Ishikawa (cell line): ENCODE data around the gene NGDN.

Source experiments
- CEBPB ChIP-seq: IDR thresholded peaks from 2 replicates; pipeline ENCODE4 v1.6.1; 2012
- CREB1 ChIP-seq: IDR thresholded peaks from 2 replicates; pipeline ENCODE4 v1.6.1; 2012; ENCODE audit warnings: low read depth
- EGR1 ChIP-seq: IDR thresholded peaks from 2 replicates; pipeline ENCODE4 v1.6.1; 2012
- EP300 ChIP-seq: IDR thresholded peaks from 2 replicates; pipeline ENCODE4 v1.6.1; 2012; ENCODE audit warnings: borderline replicate concordance
- FOXM1 ChIP-seq: IDR thresholded peaks from 2 replicates; pipeline ENCODE4 v1.6.1; 2012; ENCODE audit warnings: low read depth, borderline replicate concordance
- MAX ChIP-seq: IDR thresholded peaks from 2 replicates; pipeline ENCODE4 v1.6.1; 2012
- NFIC ChIP-seq: IDR thresholded peaks from 2 replicates; pipeline ENCODE4 v1.6.1; 2012
- RAD21 ChIP-seq: IDR thresholded peaks from 2 replicates; pipeline ENCODE4 v1.6.1; 2012; ENCODE audit warnings: low read depth
- TAF1 ChIP-seq: IDR thresholded peaks from 2 replicates; pipeline ENCODE4 v1.6.1; 2012; ENCODE audit warnings: low read depth, mild to moderate bottlenecking
- TCF12 ChIP-seq: IDR thresholded peaks from 2 replicates; pipeline ENCODE4 v1.6.1; 2012; ENCODE audit warnings: low read depth
- TEAD4 ChIP-seq: IDR thresholded peaks from 2 replicates; pipeline ENCODE4 v1.6.1; 2012
- YY1 ChIP-seq: IDR thresholded peaks from 2 replicates; pipeline ENCODE4 v1.6.1; 2012; ENCODE audit warnings: low read depth
- ZBTB7A ChIP-seq: IDR thresholded peaks from 2 replicates; pipeline ENCODE4 v1.6.1; 2012; ENCODE audit warnings: low read depth
- TF ChIP-seq, protein P1 (sequence below): IDR thresholded peaks from 2 replicates; pipeline ENCODE4 v1.6.1; 2012; ENCODE audit warnings: low read depth, mild to moderate bottlenecking
- TF ChIP-seq, protein P2 (sequence below): IDR thresholded peaks from 2 replicates; pipeline ENCODE4 v1.6.1; 2012

NGDN gene

DNA sequence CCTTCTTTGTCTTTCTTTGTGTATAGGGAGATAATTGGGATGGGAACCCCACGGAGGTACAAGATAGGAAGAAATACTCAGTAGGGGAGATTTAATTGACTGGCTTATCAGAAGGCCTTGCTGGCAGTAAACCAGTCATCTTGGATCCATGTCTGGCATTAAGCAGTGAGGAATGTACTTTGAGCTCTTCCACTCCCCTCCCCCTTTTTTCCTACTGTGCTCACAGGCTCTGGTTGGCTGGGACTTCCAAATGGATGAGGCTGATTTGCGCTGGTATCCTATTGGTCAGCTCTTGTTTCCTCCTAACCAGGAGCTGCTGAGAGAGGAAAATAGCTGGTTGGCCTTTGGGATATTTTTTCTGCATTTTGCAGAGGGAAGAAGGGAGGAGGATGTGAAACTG lies 24.7 kb downstream of the NGDN start:
- TF ChIP-seq CEBPB (no peak), NFIC (no peak), TAF1 (no peak), MAX (no peak), EP300 (no peak), ZBTB7A (no peak), TEAD4 (no peak), EGR1 (no peak), RAD21 (no peak), CREB1 (no peak), FOXM1 (no peak)
- TF ChIP-seq, protein P1, sequence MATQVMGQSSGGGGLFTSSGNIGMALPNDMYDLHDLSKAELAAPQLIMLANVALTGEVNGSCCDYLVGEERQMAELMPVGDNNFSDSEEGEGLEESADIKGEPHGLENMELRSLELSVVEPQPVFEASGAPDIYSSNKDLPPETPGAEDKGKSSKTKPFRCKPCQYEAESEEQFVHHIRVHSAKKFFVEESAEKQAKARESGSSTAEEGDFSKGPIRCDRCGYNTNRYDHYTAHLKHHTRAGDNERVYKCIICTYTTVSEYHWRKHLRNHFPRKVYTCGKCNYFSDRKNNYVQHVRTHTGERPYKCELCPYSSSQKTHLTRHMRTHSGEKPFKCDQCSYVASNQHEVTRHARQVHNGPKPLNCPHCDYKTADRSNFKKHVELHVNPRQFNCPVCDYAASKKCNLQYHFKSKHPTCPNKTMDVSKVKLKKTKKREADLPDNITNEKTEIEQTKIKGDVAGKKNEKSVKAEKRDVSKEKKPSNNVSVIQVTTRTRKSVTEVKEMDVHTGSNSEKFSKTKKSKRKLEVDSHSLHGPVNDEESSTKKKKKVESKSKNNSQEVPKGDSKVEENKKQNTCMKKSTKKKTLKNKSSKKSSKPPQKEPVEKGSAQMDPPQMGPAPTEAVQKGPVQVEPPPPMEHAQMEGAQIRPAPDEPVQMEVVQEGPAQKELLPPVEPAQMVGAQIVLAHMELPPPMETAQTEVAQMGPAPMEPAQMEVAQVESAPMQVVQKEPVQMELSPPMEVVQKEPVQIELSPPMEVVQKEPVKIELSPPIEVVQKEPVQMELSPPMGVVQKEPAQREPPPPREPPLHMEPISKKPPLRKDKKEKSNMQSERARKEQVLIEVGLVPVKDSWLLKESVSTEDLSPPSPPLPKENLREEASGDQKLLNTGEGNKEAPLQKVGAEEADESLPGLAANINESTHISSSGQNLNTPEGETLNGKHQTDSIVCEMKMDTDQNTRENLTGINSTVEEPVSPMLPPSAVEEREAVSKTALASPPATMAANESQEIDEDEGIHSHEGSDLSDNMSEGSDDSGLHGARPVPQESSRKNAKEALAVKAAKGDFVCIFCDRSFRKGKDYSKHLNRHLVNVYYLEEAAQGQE = no peak

GRCh38 chr14:23512156-23512555 lies 42.7 kb downstream of the NGDN start:
- TF ChIP-seq TEAD4 = no peak
- TF ChIP-seq TAF1 = no peak
- TF ChIP-seq RAD21 = no peak
- no peak for TF ChIP-seq FOXM1
- TF ChIP-seq NFIC = no peak

DNA sequence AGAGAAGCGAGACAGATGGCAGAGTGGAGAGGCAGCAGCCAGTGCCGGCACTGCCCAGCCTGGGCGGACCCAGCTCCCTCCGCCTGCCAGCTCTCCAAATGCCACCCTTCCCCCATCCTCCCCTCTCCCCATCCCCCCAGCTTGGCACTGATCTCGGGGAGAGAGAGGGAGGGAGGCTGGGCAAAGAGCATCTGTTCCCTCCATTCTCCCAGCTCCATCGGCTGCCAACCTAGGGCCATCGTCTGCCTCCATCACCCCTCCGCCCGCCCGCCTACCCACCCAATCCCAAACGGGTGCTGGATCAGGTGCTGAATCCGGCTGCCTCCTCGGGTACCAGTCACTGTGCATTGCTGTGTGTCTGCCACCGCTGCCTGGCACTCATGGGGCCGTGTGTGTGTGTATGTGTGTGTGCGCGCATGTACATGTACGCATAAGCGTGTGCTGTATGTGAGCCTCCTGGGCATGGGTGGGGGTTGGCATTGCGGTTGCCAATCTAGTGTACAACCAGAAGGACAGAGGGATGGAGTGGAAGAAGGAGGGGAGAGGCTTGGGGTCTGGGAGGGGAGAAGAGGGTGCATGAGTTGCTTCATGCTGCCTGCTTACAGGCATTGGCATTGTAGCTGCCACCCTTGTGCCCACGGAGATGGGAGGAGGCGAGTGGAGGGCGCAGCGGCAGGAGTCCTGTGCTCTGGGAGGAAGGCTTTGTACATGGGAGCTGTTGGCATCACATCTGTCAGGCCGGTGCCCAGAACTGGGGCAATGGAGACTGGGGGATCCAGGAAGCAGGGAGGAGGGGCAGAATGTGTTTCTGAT lies 43.7 kb downstream of the NGDN start:
- TF ChIP-seq, protein P1 = no peak
- TF ChIP-seq TCF12 = no peak
- no peak for TF ChIP-seq CEBPB
- no peak for TF ChIP-seq TAF1
- no peak for TF ChIP-seq CREB1

GRCh38 chr14:23513818-23514643 lies 44.5 kb downstream of the NGDN start:
- TF ChIP-seq FOXM1 (no peak), NFIC (no peak), EGR1 (no peak), ZBTB7A (no peak), MAX (no peak), CREB1 (no peak), TCF12 (no peak), YY1 (no peak), EP300 (no peak)
- TF ChIP-seq, protein P2, sequence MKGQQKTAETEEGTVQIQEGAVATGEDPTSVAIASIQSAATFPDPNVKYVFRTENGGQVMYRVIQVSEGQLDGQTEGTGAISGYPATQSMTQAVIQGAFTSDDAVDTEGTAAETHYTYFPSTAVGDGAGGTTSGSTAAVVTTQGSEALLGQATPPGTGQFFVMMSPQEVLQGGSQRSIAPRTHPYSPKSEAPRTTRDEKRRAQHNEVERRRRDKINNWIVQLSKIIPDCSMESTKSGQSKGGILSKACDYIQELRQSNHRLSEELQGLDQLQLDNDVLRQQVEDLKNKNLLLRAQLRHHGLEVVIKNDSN = no peak
- TF ChIP-seq, protein P1 = no peak

DNA sequence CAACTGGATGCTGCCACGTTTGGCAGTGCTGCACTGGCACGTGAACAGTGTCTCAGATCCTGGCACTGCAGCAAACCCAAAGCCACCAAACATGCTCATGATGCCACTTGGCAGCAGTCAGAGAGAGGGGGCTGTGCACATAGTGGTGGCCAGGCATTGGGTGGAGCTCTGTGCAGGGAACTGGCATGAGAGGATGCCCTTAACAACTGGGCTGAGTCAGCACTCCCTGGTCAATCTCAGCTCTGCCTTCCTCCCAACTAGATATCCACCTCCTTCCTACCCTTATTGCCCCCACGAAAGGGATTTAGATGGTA lies 45.1 kb downstream of the NGDN start:
- TF ChIP-seq FOXM1 (no peak), EGR1 (no peak), ZBTB7A (no peak), TAF1 (no peak), CEBPB (no peak)
